NCI-H460 (cell line): ENCODE data around the gene FAF2. TPM values are rescaled to one million over a fixed set of nuclear protein-coding genes. Genes with fewer than 3 reads are reported as not detected.
"Not testable (repeated sequence)": the region's sequence is repeated elsewhere in the genome, so short reads cannot be mapped to it uniquely, and the experiment has no call there.

Source experiments
- DNase-seq: peaks from one replicate; pipeline ENCODE4 v3.0.0-alpha.2; 2016; ENCODE audit warnings: low read depth; ENCODE audit errors: extremely low read depth
- total RNA-seq: library from RNA; depleted of rRNA; stranded (reverse); fragments of >200 nt; shearing (Covaris generic); gene quantifications from 2 replicates; pipeline ENCODE4 v1.2.3, GENCODE V29; 2014

The FAF2 gene
- total RNA-seq, 1 experiment from 2014 or later, result 72.4 TPM

DNA sequence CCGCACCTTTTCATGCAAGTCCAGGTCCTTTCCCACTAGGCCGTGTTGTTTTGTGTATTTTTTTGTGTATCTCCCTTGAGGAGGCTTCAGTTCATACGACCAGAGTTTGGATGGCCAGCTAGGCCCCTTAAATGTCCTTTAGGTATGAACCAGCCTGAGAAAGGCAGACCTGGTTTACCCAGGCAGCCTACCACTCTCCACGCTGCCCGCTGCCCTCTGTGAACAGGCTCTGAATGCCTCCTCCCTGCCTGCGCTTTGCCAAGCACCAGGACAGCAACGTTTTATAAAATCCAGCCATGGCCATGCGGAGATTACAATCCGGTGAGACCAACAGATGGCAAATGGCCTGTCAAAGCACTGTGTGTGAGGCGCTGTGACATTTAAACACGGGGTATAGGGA, 31.2 kb upstream of the FAF2 start:
- DNase-seq, result no peak

DNA sequence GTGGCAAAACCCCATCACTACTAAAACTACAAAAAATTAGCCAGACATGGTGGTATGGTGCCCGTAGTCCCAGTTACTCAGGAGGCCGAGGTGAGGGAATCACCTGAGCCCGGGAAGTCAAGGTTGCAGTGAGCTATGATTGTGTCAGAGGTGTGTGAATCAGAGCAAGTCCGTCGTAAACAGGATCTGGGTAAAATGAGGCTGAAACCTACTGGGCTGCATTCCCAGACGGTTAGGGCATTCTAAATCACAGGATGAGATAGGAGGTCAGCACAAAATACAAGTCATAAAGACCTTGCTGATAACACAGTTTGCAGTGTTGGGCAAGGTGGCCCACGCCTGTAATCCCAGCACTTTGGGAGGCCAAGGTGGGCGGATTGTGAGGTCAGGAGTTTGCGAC, 29.9 kb upstream of the FAF2 start:
- DNase-seq, result no peak

GRCh38 chr5:176420086-176420485, 28.1 kb upstream of the FAF2 start:
- no peak for DNase-seq

DNA sequence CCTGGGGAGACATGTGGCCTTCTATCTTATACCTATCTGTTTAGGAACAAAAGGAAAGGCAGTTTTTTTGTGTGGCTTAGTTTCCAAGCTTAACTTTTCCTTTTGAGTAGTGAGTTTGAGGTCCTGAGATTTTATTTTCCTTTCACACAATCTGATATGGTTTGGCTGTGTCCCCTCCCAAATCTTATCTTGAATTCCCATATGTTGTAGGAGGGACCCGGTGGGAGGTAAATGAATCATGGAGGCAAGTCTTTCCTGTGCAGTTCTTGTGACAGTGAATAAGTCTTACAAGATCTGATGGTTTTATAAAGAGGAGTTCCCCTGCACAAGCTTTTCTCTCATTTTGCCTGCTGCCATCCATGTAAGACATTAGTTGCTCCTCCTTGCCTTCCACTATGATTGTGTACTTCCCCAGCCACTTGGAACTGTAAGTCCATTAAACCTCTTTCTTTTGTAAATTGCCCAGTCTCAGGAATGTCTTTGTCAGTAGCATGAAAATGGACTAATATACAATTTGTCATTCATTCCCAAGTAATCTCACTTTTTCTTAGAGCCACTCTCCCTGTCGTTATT, 27.1 kb upstream of the FAF2 start:
- DNase-seq, result no peak

- DNase-seq, result no peak
Observed at GRCh38 chr5:176424181-176424580, 24.0 kb upstream of the FAF2 start.

DNA sequence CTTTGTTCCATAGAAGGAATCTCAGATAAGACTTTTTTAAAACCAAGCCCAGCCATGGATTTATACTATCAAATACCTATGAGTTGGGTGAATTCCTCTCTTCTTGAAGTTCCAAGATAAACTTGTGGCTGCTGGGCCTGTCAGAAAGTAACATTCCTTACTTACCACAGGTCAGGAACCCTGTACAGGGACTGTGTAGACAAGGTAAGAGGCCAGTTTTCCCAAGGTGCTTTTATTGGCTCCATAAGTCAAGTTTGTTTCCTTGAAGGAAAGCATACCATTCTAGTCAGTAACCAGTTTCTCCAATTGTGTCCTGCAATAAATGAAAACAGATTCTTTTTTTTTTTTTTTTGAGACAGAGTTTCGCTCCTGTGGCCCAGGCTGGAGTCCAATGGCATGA, 23.0 kb upstream of the FAF2 start:
- no peak for DNase-seq

GRCh38 chr5:176425791-176426190, 22.4 kb upstream of the FAF2 start:
- DNase-seq, result no peak

- no peak for DNase-seq
Observed at GRCh38 chr5:176426876-176427275, 21.3 kb upstream of the FAF2 start.

DNA sequence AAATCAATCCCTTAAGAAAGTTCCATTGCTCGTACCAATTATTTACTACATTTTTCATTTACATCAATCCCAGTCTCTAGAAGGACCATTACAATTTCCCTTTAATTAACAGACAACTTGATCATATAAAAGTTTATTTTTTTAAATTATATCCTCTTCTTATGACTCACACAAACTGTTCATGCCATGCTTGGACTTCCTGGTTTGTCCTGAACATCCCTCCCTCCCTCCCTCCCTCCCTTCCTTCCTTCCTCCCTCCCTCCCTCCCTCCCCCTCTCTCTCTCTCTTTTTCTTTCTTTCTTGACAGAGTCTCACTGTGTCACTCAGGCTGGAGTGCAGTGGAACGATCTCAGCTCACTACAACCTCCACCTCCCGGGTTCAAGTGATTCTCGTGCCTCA, 20.2 kb upstream of the FAF2 start:
- DNase-seq, result no peak

DNA sequence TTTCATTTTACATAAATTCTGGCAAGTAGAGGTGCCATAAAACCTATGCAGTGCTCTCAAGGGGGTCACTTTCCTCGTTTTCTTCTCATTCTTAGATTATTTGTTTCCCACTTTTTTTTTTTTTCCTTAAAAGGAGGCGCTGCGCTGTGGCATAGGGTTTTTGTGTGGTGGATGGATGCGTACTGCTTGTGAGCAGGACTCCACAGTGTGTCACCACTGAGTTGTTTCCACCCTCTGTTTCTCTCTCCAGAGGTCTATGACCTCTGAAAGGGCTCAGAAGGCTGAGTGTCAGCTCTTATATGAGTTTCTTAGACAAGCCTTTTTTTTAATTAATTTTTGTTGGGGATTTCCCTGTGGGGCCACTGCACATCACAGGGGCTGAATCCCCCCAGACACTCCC, 18.2 kb upstream of the FAF2 start:
- DNase-seq, result no peak

DNA sequence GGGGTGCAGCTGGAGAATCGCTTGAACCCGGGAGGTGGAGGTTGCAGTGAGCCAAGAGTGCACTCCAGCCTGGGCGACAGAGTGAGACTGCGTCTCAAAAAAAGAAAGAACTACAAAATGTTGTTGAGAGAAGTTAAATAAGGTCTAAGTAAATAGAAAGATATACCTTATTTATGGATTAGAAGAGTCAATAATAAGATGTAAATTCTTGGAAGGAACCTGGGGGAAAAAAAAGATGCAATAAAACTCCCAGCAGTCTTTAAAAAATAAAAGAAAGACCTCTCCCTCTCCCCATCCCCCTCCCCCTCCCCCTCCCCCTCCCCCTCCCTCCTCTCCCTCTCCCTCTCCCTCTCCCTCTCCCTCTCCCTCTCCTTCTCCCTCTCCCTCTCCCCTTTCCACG, 15.5 kb upstream of the FAF2 start:
- DNase-seq, result no peak

- no peak for DNase-seq
Observed at GRCh38 chr5:176436656-176437055, 11.5 kb upstream of the FAF2 start.

DNA sequence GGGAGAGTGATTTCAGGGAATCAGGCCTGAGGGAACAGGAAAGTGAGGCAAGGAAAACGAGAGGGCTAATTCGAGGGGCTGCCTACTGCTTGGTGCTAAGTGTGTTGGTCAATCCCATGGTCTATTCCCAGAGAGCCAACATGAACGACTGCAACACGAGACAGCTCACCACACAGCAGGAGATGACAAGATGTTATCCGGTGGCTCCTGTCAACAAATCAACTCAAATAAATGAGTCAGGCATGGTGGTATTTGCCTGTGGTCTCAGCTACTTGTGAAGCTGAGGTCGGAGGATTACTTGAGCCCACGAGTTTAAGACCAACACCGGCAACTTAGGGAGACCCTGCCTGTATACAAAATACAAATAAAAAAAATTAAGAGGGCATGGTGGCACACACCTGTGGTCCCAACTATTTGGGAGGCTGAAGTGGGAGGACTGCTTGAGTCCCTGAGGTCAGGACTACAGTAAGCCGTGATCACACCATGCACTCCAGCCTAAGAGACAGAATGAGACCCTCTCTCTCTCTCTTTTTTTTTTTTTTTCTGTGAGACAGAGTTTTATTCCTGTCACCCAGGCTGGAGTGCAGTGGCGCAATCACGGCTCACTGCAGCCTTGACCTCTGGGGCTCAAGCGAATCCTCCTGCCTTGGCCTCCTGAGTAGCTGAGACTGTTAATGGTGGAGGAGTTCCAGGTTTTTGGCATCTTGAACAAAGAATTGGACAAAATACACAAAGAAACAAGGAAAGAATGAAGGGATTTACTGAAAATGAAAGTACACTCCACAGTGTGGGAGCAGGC, 9.0 kb upstream of the FAF2 start:
- DNase-seq, result peak; percentile 64

DNA sequence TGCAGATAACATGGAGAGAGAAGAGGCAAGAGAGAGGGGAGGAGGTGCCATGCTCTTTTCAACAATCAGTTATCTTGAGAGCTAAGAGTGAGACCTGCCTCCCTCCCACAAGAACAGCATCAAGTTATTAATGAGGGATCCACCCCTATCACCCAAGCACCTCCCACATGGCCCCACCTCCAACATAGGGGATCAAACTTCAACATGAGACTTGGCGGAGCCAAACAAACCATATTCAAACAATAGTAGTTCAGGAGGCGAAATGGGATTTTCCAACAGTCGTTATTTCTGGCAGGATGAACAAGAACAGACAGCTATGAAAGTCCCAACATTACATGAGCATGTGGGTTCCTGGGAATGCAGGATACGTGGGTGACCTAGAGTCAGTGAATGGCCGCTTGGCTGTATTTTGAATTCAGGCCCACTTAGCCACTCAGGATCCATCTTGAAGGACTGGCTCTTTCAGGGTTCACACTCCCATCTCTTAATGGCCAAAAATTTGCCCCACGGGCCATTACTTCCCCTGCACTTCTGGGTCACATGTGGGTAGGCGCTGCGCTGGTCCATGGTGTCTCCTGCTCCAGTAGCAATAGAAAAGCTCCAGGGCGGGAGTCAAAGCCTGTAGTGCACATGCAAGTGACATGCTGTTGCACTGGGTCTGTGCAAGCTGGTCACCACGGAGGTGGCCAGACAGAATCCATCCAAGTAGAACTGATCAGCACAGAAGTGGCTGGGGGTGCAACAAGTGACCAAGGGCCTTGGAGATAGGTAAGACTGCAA, 7.1 kb upstream of the FAF2 start:
- no peak for DNase-seq

DNA sequence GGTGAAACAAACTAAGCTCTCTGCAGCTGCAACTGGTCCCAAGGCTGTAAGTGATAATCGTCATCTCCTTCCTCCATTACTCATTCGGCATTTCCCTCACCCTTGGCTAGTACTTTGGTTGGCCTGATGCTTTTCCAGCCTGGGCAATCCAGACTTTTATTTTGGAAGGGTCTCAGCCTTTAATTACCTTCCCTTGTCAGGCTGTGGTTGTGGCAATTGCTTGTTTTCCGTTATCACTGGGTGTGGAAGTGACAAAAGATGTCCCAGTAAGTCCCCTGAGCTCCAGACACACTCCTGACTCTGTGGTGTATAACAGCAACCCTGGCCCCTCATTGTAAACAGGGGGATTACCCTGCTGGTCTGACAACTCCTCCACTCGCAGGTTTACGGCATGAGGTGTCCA, 6.3 kb upstream of the FAF2 start:
- no peak for DNase-seq

DNA sequence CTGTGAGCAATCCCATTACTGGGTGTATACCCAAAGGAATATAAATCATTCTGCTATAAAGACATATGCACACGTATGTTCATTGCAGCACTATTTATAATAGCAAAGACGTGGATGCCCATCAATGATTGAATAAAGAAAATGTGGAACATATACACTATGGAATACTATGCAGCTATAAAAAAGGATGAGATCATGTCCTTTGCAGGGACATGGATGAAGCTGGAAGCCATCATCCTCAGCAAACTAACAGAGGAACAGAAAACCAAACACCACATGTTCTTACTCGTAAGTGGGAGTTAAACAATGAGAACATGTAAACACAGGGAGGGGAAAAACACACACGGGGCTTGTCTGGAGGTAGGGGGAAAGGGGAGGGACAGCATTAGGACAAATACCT, 5.3 kb upstream of the FAF2 start:
- DNase-seq, result not testable (repeated sequence)

DNA sequence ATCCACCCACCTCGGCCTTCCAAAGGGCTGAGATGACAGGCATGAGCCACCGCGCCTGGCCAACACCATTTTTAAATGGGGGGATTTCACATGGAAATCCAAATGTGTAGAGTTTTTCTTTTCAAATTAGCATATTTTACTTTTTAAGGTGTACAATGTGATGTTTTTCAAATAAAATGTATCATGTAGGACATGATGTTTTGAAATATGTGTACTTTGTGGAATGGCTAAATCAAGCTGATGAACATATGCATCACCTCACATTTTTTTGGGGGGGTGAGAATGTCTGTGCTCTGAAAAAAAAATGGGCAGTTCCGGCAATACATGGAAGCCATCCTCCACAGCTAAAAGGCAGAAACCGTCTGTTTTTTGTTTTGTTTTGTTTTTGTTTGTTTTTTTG, 3.4 kb upstream of the FAF2 start:
- no peak for DNase-seq

- no peak for DNase-seq
Observed at GRCh38 chr5:176446028-176446665, 2.0 kb upstream of the FAF2 start.

- DNase-seq, result no peak
Observed at GRCh38 chr5:176446884-176447590, 1.1 kb upstream of the FAF2 start.

GRCh38 chr5:176447591-176447977, 601 bp upstream of the FAF2 start:
- DNase-seq, result peak; percentile 28

DNA sequence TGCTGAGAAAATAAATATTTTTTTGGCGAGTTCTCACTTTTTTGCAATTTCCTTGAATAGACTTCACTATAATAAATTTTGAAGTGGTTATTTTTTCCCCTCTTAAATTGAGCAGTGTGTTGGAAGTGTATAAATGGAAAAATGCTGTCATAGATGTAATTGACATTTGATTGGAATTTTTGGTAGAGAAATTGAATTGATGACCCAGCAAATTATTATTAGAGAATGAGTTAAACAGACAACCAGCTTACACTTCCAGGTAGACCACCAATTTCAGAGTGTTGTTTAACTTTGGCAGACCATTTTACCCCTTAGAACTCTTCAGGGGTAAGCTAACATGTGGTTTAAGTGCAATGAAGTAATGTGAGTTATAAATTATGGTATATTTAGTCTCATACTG, 1.9 kb downstream of the FAF2 start:
- DNase-seq, result no peak
